Measurements from ENCODE around the gene SCTR.

The SCTR gene

DNA sequence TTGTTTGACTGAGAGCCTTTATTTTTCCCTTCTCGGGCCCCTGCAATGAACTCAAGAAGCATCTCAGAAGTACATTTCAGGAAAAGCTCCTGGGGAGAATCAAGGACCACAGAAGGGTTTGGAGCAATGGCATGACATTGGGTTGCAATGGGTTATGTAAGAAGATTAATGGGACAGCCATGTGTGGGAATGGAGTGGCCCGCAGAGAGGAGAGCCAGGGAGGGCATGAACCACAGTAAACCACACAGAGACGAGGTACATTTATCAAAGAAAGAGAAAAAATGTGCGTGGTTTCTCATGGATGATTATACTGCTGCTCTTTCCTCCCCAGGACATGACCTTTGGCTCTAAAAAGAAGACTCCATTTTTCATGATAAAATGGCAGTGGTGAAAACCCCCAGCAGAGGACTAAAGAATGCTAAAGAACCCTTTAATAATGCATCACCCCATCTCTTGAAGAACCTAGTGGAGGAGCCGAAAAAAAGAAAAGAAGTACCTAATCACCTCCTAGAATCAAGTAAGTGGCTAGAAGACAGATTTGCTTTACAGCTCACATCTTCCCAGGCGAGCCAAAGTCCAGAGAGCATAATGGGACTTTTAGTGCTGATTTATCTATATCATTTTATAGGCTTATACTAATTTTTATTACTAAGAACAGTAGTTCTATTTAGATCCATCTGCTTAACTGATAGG, 21.6 kb upstream of the SCTR start:
- 83 to 93% methylated on average over 4 to 6 of the region's 6 CpGs for WGBS, 2 experiments
- no peaks in the 10 kb centered on the region for H3K9me3 ChIP-seq (ENCODE audit: control insufficient read depth, low read length)
- H3K27ac ChIP-seq (ENCODE audit: insufficient read depth, low read depth, low read length, poor library complexity, severe bottlenecking), result no peak overlapping the region
- H3K36me3 ChIP-seq (ENCODE audit: control insufficient read depth, insufficient read depth, low read length), result no peaks in the 10 kb centered on the region
- peaks cover 8% of the 10 kb centered on the region for H3K4me1 ChIP-seq (ENCODE audit: control insufficient read depth, insufficient read depth, low read length)
- no peaks in the 10 kb centered on the region for H3K27me3 ChIP-seq (ENCODE audit: control insufficient read depth, insufficient read depth, low read length, poor library complexity, severe bottlenecking)
- no peak overlapping the region for H3K4me3 ChIP-seq (ENCODE audit: insufficient read depth, low read depth, low read length)

DNA sequence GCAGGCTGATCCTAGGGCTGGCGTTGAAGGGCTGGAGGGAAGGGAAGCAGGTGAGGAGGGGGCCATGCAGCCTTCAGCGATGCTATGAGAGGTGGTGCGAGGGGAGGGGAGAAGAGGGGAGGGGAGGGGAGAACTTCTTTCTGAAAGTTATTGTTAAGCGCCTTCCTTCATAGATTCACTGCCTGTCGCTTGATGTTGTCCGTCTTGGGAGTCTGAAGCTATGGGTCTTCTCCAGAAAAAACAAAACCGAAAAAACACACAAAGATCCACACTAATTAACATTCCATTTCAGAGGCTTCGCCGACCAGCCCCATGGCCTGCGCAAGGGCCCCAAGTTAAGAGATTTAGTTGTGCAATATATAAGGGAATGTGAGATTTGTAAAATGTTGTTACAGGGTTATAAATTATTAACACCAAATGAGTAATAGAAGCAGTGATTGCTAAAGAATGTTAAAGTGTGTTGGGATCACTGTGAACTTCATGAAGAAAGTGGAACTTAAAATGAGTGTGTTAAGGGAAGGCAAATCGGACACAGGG, 20.7 kb upstream of the SCTR start:
- WGBS, 2 experiments, result 40 to 46% methylated on average over 8 to 11 of the region's 11 CpGs
- Histone ChIP-seq H3K4me3 (ENCODE audit: insufficient read depth, low read depth, low read length) (peak overlapping the region; percentile 63), H3K27me3 (ENCODE audit: control insufficient read depth, insufficient read depth, low read length, poor library complexity, severe bottlenecking) (no peaks in the 10 kb centered on the region), H3K36me3 (ENCODE audit: control insufficient read depth, insufficient read depth, low read length) (no peaks in the 10 kb centered on the region), H3K9me3 (ENCODE audit: control insufficient read depth, low read length) (no peaks in the 10 kb centered on the region), H3K27ac (ENCODE audit: insufficient read depth, low read depth, low read length, poor library complexity, severe bottlenecking) (peak overlapping the region; percentile 96), H3K4me1 (ENCODE audit: control insufficient read depth, insufficient read depth, low read length) (peaks cover 8% of the 10 kb centered on the region)

DNA sequence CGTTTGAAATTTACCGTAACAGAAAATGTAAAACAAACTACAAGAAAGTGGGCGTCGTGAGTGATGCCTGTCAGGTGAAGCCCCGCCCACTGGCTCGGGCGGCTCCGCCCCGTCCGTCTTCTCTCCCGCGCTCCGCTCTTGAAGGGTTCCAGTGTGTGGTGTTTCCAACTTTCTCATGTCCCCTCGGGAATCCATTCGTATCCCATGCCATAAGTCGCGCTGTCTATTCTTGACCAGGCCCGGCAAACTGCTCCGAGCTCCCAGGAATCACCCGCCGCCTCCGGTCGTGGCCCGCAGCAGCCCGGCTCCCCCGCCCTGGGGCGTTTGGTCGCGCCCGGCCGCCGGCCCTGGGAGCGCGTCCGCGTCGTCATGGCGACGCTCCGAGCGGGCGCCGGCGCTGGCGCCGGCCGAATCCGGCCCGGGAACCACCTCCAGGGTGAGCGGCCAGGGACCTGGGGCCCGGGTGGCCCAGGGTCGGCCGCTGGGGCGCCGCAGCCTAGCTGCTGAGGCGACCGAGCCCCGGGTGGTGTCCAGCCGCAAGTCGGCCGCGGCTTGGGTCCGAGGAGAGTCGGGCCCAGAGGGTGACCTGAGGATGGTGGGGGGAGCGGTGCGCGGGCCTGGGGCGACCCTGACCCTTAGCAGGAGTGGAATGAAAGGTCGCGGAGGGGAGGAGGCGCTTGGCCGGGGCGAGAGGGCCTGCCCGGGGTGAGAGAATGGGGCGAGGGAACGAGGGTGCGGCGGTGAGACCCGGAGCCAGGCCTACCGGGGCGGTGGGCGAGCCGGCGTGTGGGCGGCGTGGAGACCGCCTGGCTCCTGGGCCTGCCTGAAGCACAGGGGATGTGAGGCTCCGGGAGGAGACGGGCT, 20.0 kb upstream of the SCTR start, which contains the start of gene CFAP221:
CFAP221 (plus strand) TSS at position 375 of the 864 bp plus-strand sequence. CDS start 1,683 bp downstream, outside the sequence.
- no peaks in the 10 kb centered on the region for H3K27me3 ChIP-seq (ENCODE audit: control insufficient read depth, insufficient read depth, low read length, poor library complexity, severe bottlenecking)
- peaks cover 8% of the 10 kb centered on the region for H3K4me1 ChIP-seq (ENCODE audit: control insufficient read depth, insufficient read depth, low read length)
- 1% methylated on average over 89 of the region's 89 CpGs for WGBS, 2 experiments
- peak within 1 kb of the TSS; percentile 96 for H3K27ac ChIP-seq (ENCODE audit: insufficient read depth, low read depth, low read length, poor library complexity, severe bottlenecking)
- H3K36me3 ChIP-seq (ENCODE audit: control insufficient read depth, insufficient read depth, low read length), result no peaks in the 10 kb centered on the region
- H3K9me3 ChIP-seq (ENCODE audit: control insufficient read depth, low read length), result no peaks in the 10 kb centered on the region
- H3K4me3 ChIP-seq (ENCODE audit: insufficient read depth, low read depth, low read length), result peak within 1 kb of the TSS; percentile 63

DNA sequence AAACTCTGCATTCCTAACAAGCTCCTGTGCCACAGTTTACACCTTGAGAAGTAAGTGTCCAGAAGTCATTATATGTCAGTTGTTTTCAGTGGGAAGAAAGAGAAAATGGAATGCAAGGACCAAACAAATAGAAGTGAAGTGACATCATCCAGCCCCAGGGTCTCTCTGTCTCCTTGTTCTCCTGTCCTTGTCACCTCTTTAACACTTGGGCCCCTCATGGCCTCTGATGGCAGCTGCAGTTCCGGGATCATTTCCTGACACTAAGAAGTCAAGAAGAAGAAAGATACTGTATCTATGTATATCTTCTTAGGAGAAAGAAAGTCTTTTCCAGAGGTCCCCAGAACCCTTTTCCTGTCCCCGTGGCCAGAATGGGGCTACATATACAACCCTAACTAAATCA, 17.2 kb upstream of the SCTR start:
- Histone ChIP-seq H3K4me3 (ENCODE audit: insufficient read depth, low read depth, low read length) (no peak overlapping the region), H3K4me1 (ENCODE audit: control insufficient read depth, insufficient read depth, low read length) (peaks cover 6% of the 10 kb centered on the region), H3K36me3 (ENCODE audit: control insufficient read depth, insufficient read depth, low read length) (no peaks in the 10 kb centered on the region), H3K27me3 (ENCODE audit: control insufficient read depth, insufficient read depth, low read length, poor library complexity, severe bottlenecking) (no peaks in the 10 kb centered on the region), H3K9me3 (ENCODE audit: control insufficient read depth, low read length) (no peaks in the 10 kb centered on the region), H3K27ac (ENCODE audit: insufficient read depth, low read depth, low read length, poor library complexity, severe bottlenecking) (no peak overlapping the region)
- 87 to 89% methylated on average over 1 to 2 of the region's 2 CpGs for WGBS, 2 experiments

DNA sequence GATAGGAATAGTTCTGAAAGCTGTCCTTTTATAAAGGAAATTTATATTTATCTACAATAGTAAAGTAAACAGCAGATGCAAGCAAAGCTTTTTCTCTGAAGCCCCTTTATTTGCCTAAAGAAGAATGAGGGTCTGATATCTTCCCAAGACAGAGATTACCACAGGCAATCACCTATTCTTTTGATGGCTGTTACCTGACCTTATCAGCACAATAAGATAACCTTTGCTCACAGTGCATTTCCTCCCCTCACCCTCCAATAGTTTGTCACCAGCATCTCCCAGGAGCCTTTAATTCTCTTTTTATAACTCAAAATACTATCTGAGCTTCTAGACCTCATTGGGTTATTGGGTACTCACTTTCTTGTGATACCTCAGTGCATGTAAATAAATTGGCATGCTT, 13.5 kb upstream of the SCTR start:
- no peaks in the 10 kb centered on the region for H3K4me1 ChIP-seq (ENCODE audit: control insufficient read depth, insufficient read depth, low read length)
- no peaks in the 10 kb centered on the region for H3K36me3 ChIP-seq (ENCODE audit: control insufficient read depth, insufficient read depth, low read length)
- no peaks in the 10 kb centered on the region for H3K9me3 ChIP-seq (ENCODE audit: control insufficient read depth, low read length)
- H3K27ac ChIP-seq (ENCODE audit: insufficient read depth, low read depth, low read length, poor library complexity, severe bottlenecking), result no peak overlapping the region
- H3K27me3 ChIP-seq (ENCODE audit: control insufficient read depth, insufficient read depth, low read length, poor library complexity, severe bottlenecking), result no peaks in the 10 kb centered on the region
- H3K4me3 ChIP-seq (ENCODE audit: insufficient read depth, low read depth, low read length), result no peak overlapping the region

DNA sequence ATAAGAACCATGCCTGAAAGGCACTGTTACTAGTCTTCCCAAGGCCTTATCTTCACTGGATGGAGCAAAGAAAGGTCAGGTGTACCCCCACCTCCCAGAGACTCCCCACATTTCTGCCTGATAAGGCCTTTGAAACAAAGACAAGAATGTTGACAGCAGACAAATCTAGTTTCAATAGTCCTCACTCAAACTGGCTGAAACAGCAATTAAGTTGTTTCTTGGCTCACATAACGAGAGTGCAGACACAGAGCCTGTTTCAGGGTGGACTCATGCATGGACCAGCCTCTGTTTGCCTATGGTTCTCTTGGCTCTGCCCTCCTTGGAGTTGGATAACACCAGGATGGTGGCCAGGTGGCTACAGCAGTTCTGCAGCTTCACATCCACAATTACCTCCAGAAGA, 12.4 kb upstream of the SCTR start:
- Histone ChIP-seq H3K4me1 (ENCODE audit: control insufficient read depth, insufficient read depth, low read length) (no peaks in the 10 kb centered on the region), H3K27ac (ENCODE audit: insufficient read depth, low read depth, low read length, poor library complexity, severe bottlenecking) (no peak overlapping the region), H3K9me3 (ENCODE audit: control insufficient read depth, low read length) (no peaks in the 10 kb centered on the region)

DNA sequence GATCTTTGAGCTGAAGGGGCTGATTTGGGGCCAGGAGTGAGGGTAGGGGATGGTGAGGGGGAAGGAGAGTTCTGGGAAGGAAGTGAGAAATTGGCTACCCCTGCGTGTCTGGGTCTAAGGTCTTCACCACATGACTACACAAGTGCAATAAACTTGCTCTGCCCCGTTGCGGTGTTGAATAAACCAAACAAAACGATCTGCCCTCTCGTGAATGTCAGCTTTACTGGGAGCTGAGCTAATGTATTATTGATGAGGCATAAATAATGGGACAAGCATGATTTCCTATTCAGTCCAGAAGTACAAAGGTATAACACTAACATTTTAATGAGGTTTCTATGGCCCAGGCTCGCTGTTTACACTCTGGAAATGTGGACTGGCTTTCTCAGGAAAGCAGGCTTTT, 11.9 kb upstream of the SCTR start:
- H3K9me3 ChIP-seq (ENCODE audit: control insufficient read depth, low read length), result no peaks in the 10 kb centered on the region
- H3K4me1 ChIP-seq (ENCODE audit: control insufficient read depth, insufficient read depth, low read length), result no peaks in the 10 kb centered on the region
- H3K4me3 ChIP-seq (ENCODE audit: insufficient read depth, low read depth, low read length), result no peak overlapping the region
- no peak overlapping the region for H3K27ac ChIP-seq (ENCODE audit: insufficient read depth, low read depth, low read length, poor library complexity, severe bottlenecking)
- 91 to 93% methylated on average over 6 of the region's 6 CpGs for WGBS, 2 experiments
- no peaks in the 10 kb centered on the region for H3K36me3 ChIP-seq (ENCODE audit: control insufficient read depth, insufficient read depth, low read length)
- H3K27me3 ChIP-seq (ENCODE audit: control insufficient read depth, insufficient read depth, low read length, poor library complexity, severe bottlenecking), result no peaks in the 10 kb centered on the region

More for the DNA sequence above, 12.4 kb upstream of the SCTR start:
- H3K4me3 ChIP-seq (ENCODE audit: insufficient read depth, low read depth, low read length), result no peak overlapping the region
- whole genome bisulfite sequencing, 2 experiments, result 93 to 95% methylated on average over 1 of the region's 1 CpG
- no peaks in the 10 kb centered on the region for H3K27me3 ChIP-seq (ENCODE audit: control insufficient read depth, insufficient read depth, low read length, poor library complexity, severe bottlenecking)
- H3K36me3 ChIP-seq (ENCODE audit: control insufficient read depth, insufficient read depth, low read length), result no peaks in the 10 kb centered on the region

DNA sequence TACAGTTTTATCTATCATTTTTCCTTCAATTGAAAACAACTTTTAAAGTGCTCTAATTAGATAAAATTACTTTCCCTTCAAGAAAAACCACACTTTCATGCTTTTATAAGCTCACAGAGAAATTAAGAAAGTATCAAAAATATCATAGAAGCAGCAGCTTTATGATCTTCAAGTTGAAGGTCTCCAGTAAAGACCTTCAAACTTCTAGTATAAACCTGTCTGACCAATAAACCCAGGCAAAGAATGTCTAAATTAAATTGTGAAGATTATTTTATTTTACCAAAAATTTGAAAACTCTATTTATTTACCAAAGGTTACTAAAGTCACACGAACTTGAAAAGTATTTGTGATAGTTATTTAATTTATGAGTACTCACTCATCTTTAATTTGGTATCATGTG, 9.3 kb upstream of the SCTR start:
- WGBS, 2 experiments, result no CpG with 5 or more reads among the region's 1 CpG
- H3K4me3 ChIP-seq (ENCODE audit: insufficient read depth, low read depth, low read length), result no peak overlapping the region
- no peaks in the 10 kb centered on the region for H3K4me1 ChIP-seq (ENCODE audit: control insufficient read depth, insufficient read depth, low read length)
- no peaks in the 10 kb centered on the region for H3K36me3 ChIP-seq (ENCODE audit: control insufficient read depth, insufficient read depth, low read length)
- no peaks in the 10 kb centered on the region for H3K9me3 ChIP-seq (ENCODE audit: control insufficient read depth, low read length)
- H3K27me3 ChIP-seq (ENCODE audit: control insufficient read depth, insufficient read depth, low read length, poor library complexity, severe bottlenecking), result no peaks in the 10 kb centered on the region
- H3K27ac ChIP-seq (ENCODE audit: insufficient read depth, low read depth, low read length, poor library complexity, severe bottlenecking), result no peak overlapping the region

DNA sequence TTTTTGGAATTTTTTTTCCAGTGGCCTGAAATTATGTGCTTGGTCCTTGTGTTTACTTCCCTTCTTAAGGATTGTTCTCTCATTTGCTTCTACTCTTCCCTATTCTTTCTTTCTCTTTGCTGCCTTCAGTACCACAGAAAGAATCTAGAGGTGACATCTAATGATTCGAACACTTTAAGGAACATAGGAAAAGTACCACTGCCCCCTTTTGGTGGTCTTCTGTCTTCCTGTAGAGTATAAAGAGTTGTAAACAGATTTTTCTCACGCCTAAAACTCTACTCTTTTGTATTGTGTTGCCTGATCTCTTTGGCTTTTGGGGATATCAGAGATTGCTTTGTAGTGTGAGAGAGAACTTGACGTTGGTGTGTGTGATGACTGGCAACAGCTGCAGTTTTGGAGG, 7.0 kb upstream of the SCTR start:
- Histone ChIP-seq H3K4me1 (ENCODE audit: control insufficient read depth, insufficient read depth, low read length) (no peaks in the 10 kb centered on the region), H3K36me3 (ENCODE audit: control insufficient read depth, insufficient read depth, low read length) (no peaks in the 10 kb centered on the region), H3K4me3 (ENCODE audit: insufficient read depth, low read depth, low read length) (no peak overlapping the region), H3K27ac (ENCODE audit: insufficient read depth, low read depth, low read length, poor library complexity, severe bottlenecking) (no peak overlapping the region), H3K27me3 (ENCODE audit: control insufficient read depth, insufficient read depth, low read length, poor library complexity, severe bottlenecking) (peaks cover 4% of the 10 kb centered on the region), H3K9me3 (ENCODE audit: control insufficient read depth, low read length) (no peaks in the 10 kb centered on the region)
- 41 to 62% methylated on average over 3 of the region's 3 CpGs for WGBS, 2 experiments

DNA sequence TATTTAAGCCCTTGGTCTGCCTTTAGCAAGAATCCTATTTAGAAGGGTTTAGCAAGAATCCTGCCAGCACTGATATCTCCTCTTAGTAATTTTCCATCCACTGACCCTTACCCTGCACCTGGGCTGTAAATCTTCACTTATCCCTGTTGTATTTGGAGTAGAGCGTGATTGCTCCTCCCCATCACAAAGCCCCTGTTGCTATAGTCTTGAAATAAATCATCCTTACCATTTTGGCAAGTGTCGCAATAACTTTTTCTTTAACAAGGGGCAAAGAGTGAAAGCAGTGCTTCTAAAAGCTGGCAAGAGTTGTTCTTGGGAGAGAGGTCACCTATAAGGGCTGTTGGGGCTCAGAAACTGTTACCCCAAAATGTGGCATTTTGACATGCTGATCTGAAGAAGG, 3.7 kb upstream of the SCTR start:
- Histone ChIP-seq H3K36me3 (ENCODE audit: control insufficient read depth, insufficient read depth, low read length) (no peaks in the 10 kb centered on the region), H3K9me3 (ENCODE audit: control insufficient read depth, low read length) (no peaks in the 10 kb centered on the region), H3K27me3 (ENCODE audit: control insufficient read depth, insufficient read depth, low read length, poor library complexity, severe bottlenecking) (peaks cover 36% of the 10 kb centered on the region), H3K4me1 (ENCODE audit: control insufficient read depth, insufficient read depth, low read length) (peaks cover 6% of the 10 kb centered on the region), H3K4me3 (ENCODE audit: insufficient read depth, low read depth, low read length) (no peak overlapping the region), H3K27ac (ENCODE audit: insufficient read depth, low read depth, low read length, poor library complexity, severe bottlenecking) (no peak overlapping the region)
- 89 to 95% methylated on average over 2 of the region's 2 CpGs for WGBS, 2 experiments
